Mesothelial cell of epicardium (in vitro differentiated cells): ENCODE measurements around the gene MCM5. TPM values are rescaled to one million over a fixed set of nuclear protein-coding genes. Genes with fewer than 3 reads are reported as not detected.
"Not testable (repeated sequence)": the region's sequence is repeated elsewhere in the genome, so short reads cannot be mapped to it uniquely, and the experiment has no call there.

Source experiments
- DNase-seq, 2 experiments: peaks; one replicate each; pipeline ENCODE4 v3.0.0; 2021; ENCODE audit warnings: low spot score in 2 of 2; ENCODE audit not compliant: unreplicated experiment in 2 of 2
- H3K27ac Mint-ChIP-seq: 2 replicates; pipeline ENCODE4 v1.8.0; 2021; ENCODE audit warnings: mixed read lengths
- H3K27me3 Mint-ChIP-seq: 2 replicates; pipeline ENCODE4 v1.8.0; 2021; ENCODE audit warnings: low read depth, mixed read lengths
- H3K36me3 Mint-ChIP-seq: 2 replicates; pipeline ENCODE4 v1.8.0; 2021; ENCODE audit warnings: mixed read lengths
- H3K4me1 Mint-ChIP-seq: 2 replicates; pipeline ENCODE4 v1.8.0; 2021; ENCODE audit warnings: mixed read lengths
- H3K4me3 Mint-ChIP-seq: 2 replicates; pipeline ENCODE4 v1.8.0; 2021; ENCODE audit warnings: mild to moderate bottlenecking, moderate library complexity, mixed read lengths
- H3K9me3 Mint-ChIP-seq: 2 replicates; pipeline ENCODE4 v1.8.0; 2021; ENCODE audit warnings: mixed read lengths
- total RNA-seq: library from RNA; stranded (reverse); gene quantifications from 3 replicates; pipeline ENCODE4 v1.2.1, GENCODE V29; 2021
- TF ChIP-seq, protein P1 (sequence below): fragments of 200-600 bp; sonication (generic); IDR thresholded peaks from one replicate; pipeline ENCODE4 v1.5.0; 2021; ENCODE audit warnings: antibody characterized with exemption; ENCODE audit not compliant: unreplicated experiment

Gene MCM5
- total RNA-seq, 1 donor from 2014 or later = 59.7 TPM

DNA sequence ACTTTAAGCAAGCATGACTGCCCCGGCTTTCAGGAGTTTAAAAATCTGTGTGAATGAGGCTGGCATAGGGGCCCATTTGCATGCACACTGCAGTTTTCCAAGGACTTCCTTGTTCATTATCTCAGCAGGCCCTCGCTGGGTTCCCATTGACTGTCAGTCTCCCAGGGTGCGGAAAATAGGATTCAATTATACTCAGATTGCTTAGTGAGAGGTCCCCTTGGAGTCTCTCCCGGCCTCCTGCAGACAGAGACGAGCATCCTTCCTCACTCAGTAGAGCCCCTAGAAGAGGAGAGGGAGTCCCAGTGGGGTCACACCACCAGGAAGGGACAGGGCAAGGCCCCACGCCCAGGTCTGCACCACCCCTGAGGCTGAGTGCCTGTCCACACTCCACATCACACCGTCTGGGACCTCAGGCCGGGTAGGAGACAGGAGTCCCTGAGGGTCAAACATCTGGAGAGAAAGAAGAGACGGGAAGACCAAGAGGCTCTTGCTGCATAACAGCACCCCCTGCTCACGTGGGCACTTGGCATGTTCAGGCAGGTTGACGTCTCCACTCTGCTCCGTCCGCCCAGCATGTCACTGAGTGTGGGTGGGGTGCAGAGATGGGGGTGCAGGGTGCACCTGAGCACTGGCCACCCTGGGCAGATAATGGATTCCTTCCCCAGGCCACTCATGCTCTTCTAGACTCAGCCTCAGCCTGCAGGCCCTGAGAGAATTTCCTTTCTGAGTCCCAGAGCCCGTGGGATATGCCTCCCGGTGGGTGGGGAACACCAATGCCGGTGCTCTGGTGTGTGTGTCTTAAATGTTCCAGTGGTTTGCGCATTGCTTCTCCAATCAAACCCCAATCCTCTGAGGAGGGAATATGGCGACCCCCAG lies 58.8 kb downstream of the MCM5 start:
- TF ChIP-seq, protein P1, sequence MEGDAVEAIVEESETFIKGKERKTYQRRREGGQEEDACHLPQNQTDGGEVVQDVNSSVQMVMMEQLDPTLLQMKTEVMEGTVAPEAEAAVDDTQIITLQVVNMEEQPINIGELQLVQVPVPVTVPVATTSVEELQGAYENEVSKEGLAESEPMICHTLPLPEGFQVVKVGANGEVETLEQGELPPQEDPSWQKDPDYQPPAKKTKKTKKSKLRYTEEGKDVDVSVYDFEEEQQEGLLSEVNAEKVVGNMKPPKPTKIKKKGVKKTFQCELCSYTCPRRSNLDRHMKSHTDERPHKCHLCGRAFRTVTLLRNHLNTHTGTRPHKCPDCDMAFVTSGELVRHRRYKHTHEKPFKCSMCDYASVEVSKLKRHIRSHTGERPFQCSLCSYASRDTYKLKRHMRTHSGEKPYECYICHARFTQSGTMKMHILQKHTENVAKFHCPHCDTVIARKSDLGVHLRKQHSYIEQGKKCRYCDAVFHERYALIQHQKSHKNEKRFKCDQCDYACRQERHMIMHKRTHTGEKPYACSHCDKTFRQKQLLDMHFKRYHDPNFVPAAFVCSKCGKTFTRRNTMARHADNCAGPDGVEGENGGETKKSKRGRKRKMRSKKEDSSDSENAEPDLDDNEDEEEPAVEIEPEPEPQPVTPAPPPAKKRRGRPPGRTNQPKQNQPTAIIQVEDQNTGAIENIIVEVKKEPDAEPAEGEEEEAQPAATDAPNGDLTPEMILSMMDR = no peak
- H3K9me3 Mint-ChIP-seq = peaks cover 4% of the 10 kb centered on the region
- no peak overlapping the region for H3K27ac Mint-ChIP-seq
- H3K4me1 Mint-ChIP-seq = peaks cover 17% of the 10 kb centered on the region
- no peak overlapping the region for H3K4me3 Mint-ChIP-seq
- no peak for DNase-seq
- H3K27me3 Mint-ChIP-seq = peaks cover 4% of the 10 kb centered on the region
- no peaks in the 10 kb centered on the region for H3K36me3 Mint-ChIP-seq

DNA sequence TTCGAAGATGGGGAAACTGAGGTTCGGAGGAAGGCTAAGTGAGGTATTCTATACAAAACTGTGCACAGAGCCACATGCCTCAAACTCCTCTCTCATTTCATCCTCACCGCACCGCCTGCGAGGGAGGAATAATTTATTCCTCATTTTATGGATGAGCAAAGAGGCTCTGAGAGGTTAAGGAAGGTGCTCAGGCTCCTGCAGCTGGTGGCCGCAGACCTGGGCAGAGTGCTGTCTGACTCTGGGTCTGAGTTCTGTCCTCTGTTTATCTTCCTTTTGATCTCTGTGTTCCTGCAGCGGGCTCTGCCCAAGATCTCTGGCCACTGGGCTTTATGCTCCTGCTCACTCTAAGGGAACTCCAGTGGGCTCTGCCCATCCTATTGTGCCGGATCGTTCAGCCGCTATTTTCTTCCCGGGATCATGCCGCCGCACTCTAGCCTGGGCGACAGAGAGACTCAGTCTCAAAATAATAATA lies 59.5 kb downstream of the MCM5 start:
- no peak overlapping the region for H3K4me3 Mint-ChIP-seq
- H3K4me1 Mint-ChIP-seq = peaks cover 17% of the 10 kb centered on the region
- DNase-seq = no peak
- no peak overlapping the region for H3K27ac Mint-ChIP-seq
- H3K9me3 Mint-ChIP-seq = peaks cover 5% of the 10 kb centered on the region
- no peaks in the 10 kb centered on the region for H3K36me3 Mint-ChIP-seq
- H3K27me3 Mint-ChIP-seq = no peaks in the 10 kb centered on the region
- TF ChIP-seq, protein P1 = no peak

DNA sequence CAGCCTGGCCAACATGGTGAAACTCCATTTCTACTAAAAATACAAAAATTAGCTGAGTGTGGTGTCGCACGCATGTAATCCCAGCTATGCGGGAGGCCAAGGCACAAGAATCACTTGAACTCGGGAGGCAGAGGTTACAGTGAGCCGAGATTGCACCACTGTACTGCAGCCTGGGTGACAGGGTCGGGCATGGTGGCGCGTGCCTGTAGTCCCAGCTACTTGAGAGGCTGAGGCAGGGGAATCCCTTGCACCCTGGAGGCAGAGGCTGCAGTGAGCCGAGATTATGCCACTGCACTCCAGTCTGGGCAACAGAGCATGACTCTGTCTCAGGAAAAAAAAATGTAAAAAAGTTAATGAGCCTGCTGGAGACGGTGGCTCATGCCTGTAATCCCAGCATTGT lies 60.0 kb downstream of the MCM5 start:
- H3K27ac Mint-ChIP-seq, H3K9me3 Mint-ChIP-seq, H3K36me3 Mint-ChIP-seq, DNase-seq, H3K27me3 Mint-ChIP-seq, H3K4me3 Mint-ChIP-seq: not testable (repeated sequence)
- H3K4me1 Mint-ChIP-seq = peaks cover 17% of the 10 kb centered on the region

DNA sequence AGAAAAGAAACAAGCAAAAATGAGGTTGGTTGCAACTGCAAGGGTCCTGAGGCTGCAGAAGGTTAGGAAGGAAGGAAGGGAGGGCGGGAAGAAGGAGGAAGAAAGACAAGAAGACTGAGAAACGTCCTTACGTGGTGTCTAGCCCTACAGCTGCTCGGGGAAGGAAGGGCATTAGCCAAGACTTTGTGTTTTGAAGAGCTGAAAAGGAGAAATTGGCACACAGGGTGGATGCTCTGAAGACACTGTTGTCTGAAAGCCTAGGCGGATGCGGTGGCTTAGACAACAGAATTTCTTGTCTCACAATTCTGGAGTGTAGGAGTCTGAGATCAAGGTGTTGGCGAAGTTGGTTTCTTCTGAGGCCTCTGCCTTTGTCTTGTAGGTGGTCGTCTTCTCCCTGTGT lies 60.7 kb downstream of the MCM5 start:
- no peak overlapping the region for H3K4me3 Mint-ChIP-seq
- no peaks in the 10 kb centered on the region for H3K36me3 Mint-ChIP-seq
- DNase-seq = no peak
- H3K27ac Mint-ChIP-seq = no peak overlapping the region
- H3K9me3 Mint-ChIP-seq = peaks cover 5% of the 10 kb centered on the region
- TF ChIP-seq, protein P1 = no peak
- H3K27me3 Mint-ChIP-seq = no peaks in the 10 kb centered on the region
- peaks cover 17% of the 10 kb centered on the region for H3K4me1 Mint-ChIP-seq

DNA sequence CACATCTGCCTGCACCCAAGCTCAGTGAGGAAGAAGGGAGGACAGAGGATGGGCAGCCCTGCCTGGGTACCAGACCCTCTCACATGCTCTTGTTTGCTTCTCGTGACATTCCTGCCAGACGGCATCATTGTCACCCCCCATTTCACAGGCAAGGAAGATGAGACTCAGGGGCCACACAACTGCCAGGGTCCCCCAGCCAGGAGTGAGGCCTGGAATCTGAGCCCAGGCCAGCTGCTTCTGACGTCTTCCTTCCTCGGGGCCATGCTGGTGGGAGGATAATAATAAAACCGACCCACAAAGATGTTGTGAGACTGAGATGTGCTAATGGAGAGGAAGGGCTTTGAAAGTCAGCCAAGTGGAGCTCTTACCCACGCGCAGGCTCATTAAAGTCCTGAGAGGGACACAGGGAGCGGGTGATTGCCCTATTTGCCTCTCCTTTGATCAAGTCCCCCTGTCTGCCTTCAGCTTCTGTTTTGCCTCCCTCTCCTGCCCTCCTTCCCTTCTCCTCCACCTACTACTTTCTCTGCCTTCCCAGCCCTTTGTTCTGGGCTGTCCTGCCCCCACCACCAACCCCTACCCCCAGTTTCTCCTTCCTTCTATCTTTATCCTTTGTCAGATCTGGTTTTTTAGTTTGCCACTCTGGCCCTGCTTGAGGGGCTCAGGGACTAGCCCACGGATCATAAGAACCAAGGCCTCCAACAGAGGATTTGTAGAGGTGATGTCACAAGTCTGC lies 62.7 kb downstream of the MCM5 start:
- Mint-ChIP-seq H3K27ac (no peak overlapping the region), H3K9me3 (peaks cover 5% of the 10 kb centered on the region), H3K27me3 (no peaks in the 10 kb centered on the region), H3K4me3 (no peak overlapping the region), H3K36me3 (no peaks in the 10 kb centered on the region), H3K4me1 (peaks cover 15% of the 10 kb centered on the region)
- no peak for DNase-seq
- TF ChIP-seq, protein P1 = no peak
